ENCODE data around the gene SLFN11. TPM values are rescaled to one million over a fixed set of nuclear protein-coding genes. Genes with fewer than 3 reads are reported as not detected.

The SLFN11 gene
- total and polyA plus RNA-seq, 2 experiments from 2014 or later, result not detected

DNA sequence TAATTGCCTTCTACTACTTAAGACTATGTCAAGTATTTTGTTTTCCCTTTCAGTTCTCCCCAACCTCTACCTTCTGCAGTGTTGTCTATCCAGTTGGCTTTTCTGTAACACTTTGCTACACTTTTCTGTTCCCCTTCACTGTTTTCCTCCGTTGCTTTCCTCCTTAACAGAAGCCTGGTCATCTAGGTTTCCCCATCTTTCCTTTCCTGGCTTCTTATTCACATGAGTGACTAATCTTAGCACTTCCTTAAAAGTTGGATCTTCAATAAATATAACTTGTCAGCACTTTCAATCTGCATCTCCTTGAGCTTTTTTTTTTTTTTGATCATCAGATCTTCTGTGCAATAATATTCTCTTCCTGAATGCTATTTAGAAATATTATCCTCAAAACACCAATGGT is 2.8 kb upstream of the SLFN11 start:
- Histone ChIP-seq H3K79me2 (replicated peaks; ENCODE audit: insufficient read depth) (no peaks in the 10 kb centered on the region), H3K4me1 (ENCODE audit: insufficient read depth) (peaks cover 18% of the 10 kb centered on the region), H3K9me2 (ENCODE audit: insufficient read depth) (no peaks in the 10 kb centered on the region), H3K36me3 (ENCODE audit: insufficient read depth) (no peaks in the 10 kb centered on the region), H3K4me3 (no peak overlapping the region), H4K20me1 (replicated peaks; ENCODE audit: insufficient read depth) (peaks cover 3% of the 10 kb centered on the region; the same call in 1 of the 2 replicates), H3K27ac (ENCODE audit: low read depth) (no peak overlapping the region), H3F3A (replicated peaks; ENCODE audit: low read depth) (peaks cover 3% of the 10 kb centered on the region; the same call in 1 of the 2 replicates), H2AFZ (no peak overlapping the region), H3K4me2 (no peak overlapping the region), H3K27me3 (ENCODE audit: insufficient read depth) (peaks cover 90% of the 10 kb centered on the region)
- no peak overlapping the region for H3K4me3 Mint-ChIP-seq
- H3K27ac Mint-ChIP-seq, result no peak overlapping the region
- no peak for TF ChIP-seq CREB1 (CRISPR knock-in tag; IDR thresholded peaks at IDR 0.05; ENCODE audit: low read depth)
- TF ChIP-seq STAT1 (IDR thresholded peaks at IDR 0.05; ENCODE audit: unreplicated experiment), result no peak
- no peak for TF ChIP-seq NANOG (IDR thresholded peaks at IDR 0.05; ENCODE audit: borderline replicate concordance)
- TF ChIP-seq, protein P1, sequence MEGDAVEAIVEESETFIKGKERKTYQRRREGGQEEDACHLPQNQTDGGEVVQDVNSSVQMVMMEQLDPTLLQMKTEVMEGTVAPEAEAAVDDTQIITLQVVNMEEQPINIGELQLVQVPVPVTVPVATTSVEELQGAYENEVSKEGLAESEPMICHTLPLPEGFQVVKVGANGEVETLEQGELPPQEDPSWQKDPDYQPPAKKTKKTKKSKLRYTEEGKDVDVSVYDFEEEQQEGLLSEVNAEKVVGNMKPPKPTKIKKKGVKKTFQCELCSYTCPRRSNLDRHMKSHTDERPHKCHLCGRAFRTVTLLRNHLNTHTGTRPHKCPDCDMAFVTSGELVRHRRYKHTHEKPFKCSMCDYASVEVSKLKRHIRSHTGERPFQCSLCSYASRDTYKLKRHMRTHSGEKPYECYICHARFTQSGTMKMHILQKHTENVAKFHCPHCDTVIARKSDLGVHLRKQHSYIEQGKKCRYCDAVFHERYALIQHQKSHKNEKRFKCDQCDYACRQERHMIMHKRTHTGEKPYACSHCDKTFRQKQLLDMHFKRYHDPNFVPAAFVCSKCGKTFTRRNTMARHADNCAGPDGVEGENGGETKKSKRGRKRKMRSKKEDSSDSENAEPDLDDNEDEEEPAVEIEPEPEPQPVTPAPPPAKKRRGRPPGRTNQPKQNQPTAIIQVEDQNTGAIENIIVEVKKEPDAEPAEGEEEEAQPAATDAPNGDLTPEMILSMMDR (conservative IDR thresholded peaks at IDR 0.05; ENCODE audit: low read depth in 2 of 2), result no peak
- TF ChIP-seq POLR2AphosphoS5 (IDR thresholded peaks at IDR 0.05; ENCODE audit: low read depth), result no peak
- H3K36me3 Mint-ChIP-seq (ENCODE audit: low read depth), result no peaks in the 10 kb centered on the region
- peaks cover 52% of the 10 kb centered on the region for H3K27me3 Mint-ChIP-seq (ENCODE audit: insufficient read depth, low read depth, poor library complexity)
- no peak for ATAC-seq
- H3K4me1 Mint-ChIP-seq, result 0 out of 3 replicates have a peak, but pooled peaks cover 5% of the 10 kb centered on the region
- no peak for DNase-seq (ENCODE audit: low spot score)
- peaks cover 2% of the 10 kb centered on the region; the same call in 2 of the 3 replicates for H3K9me3 Mint-ChIP-seq

DNA sequence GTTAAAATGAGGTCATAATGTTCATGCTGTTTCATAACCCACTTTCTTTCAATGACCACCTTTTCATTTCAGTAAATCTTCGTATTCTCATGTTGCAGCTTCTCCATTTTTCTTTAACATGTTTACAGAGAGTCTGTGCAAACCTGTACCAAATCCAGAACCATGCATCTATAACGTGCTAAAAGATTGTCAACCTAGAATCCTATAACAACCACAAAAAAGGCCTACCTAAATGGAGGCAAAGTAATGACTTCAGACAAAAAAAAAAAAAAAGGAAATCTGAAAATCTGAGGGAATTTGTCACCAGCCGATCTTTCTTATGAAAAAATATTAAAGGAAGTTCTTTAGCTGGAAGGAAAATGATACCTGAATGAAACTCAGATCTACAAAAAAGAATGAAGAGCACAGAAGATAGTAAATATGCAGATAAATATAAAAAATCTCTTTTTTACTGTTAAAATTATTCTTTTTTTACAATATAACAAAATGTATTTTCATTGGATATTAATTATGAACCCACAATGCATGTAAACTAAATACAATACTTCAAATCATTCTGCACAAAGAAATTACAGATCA is 1.4 kb upstream of the SLFN11 start:
- Histone ChIP-seq H3K4me3 (peak overlapping the region; percentile 59), H3K9me2 (ENCODE audit: insufficient read depth) (no peaks in the 10 kb centered on the region), H3F3A (replicated peaks; ENCODE audit: low read depth) (peaks cover 3% of the 10 kb centered on the region; the same call in 1 of the 2 replicates), H3K4me1 (ENCODE audit: insufficient read depth) (peaks cover 18% of the 10 kb centered on the region), H3K27ac (ENCODE audit: low read depth) (no peak overlapping the region), H3K79me2 (replicated peaks; ENCODE audit: insufficient read depth) (no peaks in the 10 kb centered on the region), H2AFZ (no peak overlapping the region), H3K36me3 (ENCODE audit: insufficient read depth) (no peaks in the 10 kb centered on the region), H3K27me3 (ENCODE audit: insufficient read depth) (peaks cover 96% of the 10 kb centered on the region), H4K20me1 (replicated peaks; ENCODE audit: insufficient read depth) (peaks cover 3% of the 10 kb centered on the region; the same call in 1 of the 2 replicates), H3K4me2 (peak overlapping the region; percentile 84)
- peaks cover 59% of the 10 kb centered on the region for H3K27me3 Mint-ChIP-seq (ENCODE audit: insufficient read depth, low read depth, poor library complexity)
- H3K4me3 Mint-ChIP-seq, result peak overlapping the region; percentile 23; the same call in 2 of the 3 replicates
- H3K27ac Mint-ChIP-seq, result no peak overlapping the region
- H3K36me3 Mint-ChIP-seq (ENCODE audit: low read depth), result no peaks in the 10 kb centered on the region; the same call in 2 of the 3 replicates
- H3K9me3 Mint-ChIP-seq, result peaks cover 5% of the 10 kb centered on the region; the same call in 1 of the 3 replicates
- DNase-seq (ENCODE audit: low spot score) (no peak), ATAC-seq (no peak)
- H3K4me1 Mint-ChIP-seq, result 0 out of 3 replicates have a peak, but pooled peaks cover 5% of the 10 kb centered on the region
- TF ChIP-seq, protein P1 (conservative IDR thresholded peaks at IDR 0.05; ENCODE audit: low read depth in 2 of 2), result no peak
- no peak for TF ChIP-seq JUNB (IDR thresholded peaks at IDR 0.05; ENCODE audit: unreplicated experiment)
- no peak for TF ChIP-seq POLR2AphosphoS5 (IDR thresholded peaks at IDR 0.05; ENCODE audit: low read depth)
- TF ChIP-seq, protein P2, sequence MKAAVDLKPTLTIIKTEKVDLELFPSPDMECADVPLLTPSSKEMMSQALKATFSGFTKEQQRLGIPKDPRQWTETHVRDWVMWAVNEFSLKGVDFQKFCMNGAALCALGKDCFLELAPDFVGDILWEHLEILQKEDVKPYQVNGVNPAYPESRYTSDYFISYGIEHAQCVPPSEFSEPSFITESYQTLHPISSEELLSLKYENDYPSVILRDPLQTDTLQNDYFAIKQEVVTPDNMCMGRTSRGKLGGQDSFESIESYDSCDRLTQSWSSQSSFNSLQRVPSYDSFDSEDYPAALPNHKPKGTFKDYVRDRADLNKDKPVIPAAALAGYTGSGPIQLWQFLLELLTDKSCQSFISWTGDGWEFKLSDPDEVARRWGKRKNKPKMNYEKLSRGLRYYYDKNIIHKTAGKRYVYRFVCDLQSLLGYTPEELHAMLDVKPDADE (IDR thresholded peaks at IDR 0.05), result no peak
- TF ChIP-seq, protein P3, sequence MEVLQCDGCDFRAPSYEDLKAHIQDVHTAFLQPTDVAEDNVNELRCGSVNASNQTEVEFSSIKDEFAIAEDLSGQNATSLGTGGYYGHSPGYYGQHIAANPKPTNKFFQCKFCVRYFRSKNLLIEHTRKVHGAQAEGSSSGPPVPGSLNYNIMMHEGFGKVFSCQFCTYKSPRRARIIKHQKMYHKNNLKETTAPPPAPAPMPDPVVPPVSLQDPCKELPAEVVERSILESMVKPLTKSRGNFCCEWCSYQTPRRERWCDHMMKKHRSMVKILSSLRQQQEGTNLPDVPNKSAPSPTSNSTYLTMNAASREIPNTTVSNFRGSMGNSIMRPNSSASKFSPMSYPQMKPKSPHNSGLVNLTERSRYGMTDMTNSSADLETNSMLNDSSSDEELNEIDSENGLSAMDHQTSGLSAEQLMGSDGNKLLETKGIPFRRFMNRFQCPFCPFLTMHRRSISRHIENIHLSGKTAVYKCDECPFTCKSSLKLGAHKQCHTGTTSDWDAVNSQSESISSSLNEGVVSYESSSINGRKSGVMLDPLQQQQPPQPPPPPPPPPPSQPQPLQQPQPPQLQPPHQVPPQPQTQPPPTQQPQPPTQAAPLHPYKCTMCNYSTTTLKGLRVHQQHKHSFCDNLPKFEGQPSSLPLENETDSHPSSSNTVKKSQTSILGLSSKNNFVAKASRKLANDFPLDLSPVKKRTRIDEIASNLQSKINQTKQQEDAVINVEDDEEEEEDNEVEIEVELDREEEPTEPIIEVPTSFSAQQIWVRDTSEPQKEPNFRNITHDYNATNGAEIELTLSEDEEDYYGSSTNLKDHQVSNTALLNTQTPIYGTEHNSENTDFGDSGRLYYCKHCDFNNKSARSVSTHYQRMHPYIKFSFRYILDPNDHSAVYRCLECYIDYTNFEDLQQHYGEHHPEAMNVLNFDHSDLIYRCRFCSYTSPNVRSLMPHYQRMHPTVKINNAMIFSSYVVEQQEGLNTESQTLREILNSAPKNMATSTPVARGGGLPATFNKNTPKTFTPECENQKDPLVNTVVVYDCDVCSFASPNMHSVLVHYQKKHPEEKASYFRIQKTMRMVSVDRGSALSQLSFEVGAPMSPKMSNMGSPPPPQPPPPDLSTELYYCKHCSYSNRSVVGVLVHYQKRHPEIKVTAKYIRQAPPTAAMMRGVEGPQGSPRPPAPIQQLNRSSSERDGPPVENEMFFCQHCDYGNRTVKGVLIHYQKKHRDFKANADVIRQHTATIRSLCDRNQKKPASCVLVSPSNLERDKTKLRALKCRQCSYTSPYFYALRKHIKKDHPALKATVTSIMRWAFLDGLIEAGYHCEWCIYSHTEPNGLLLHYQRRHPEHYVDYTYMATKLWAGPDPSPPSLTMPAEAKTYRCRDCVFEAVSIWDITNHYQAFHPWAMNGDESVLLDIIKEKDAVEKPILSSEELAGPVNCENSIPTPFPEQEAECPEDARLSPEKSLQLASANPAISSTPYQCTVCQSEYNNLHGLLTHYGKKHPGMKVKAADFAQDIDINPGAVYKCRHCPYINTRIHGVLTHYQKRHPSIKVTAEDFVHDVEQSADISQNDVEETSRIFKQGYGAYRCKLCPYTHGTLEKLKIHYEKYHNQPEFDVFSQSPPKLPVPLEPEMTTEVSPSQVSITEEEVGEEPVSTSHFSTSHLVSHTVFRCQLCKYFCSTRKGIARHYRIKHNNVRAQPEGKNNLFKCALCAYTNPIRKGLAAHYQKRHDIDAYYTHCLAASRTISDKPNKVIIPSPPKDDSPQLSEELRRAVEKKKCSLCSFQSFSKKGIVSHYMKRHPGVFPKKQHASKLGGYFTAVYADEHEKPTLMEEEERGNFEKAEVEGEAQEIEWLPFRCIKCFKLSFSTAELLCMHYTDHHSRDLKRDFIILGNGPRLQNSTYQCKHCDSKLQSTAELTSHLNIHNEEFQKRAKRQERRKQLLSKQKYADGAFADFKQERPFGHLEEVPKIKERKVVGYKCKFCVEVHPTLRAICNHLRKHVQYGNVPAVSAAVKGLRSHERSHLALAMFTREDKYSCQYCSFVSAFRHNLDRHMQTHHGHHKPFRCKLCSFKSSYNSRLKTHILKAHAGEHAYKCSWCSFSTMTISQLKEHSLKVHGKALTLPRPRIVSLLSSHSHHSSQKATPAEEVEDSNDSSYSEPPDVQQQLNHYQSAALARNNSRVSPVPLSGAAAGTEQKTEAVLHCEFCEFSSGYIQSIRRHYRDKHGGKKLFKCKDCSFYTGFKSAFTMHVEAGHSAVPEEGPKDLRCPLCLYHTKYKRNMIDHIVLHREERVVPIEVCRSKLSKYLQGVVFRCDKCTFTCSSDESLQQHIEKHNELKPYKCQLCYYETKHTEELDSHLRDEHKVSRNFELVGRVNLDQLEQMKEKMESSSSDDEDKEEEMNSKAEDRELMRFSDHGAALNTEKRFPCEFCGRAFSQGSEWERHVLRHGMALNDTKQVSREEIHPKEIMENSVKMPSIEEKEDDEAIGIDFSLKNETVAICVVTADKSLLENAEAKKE (CRISPR knock-in tag; IDR thresholded peaks at IDR 0.05), result no peak
- TF ChIP-seq EZH2phosphoT487 (IDR thresholded peaks at IDR 0.05; ENCODE audit: unreplicated experiment), result no peak

All from GM23338 (cell line).